ENCODE results near the gene PLEKHA8. TPM values are rescaled to one million over a fixed set of nuclear protein-coding genes. Genes with fewer than 3 reads are reported as not detected.

PLEKHA8 gene
- total RNA-seq, 4 donors from 2014 or later: 6.1 to 24.4 (median 11.5) TPM

- Histone ChIP-seq H3K4me3 (no peak overlapping the region), H3K9me3 (no peaks in the 10 kb centered on the region), H3K27ac (no peak overlapping the region), H3K4me1 (peaks cover 0 to 4% of the 10 kb centered on the region in 2 donors), H3K27me3 (no peaks in the 10 kb centered on the region), H3K36me3 (no peaks in the 10 kb centered on the region)
- intact Hi-C loops (cut with DNase I; ENCODE audit: low total_unique reads): no loop called here
- no peak for DNase-seq
- TF ChIP-seq POLR2A (IDR thresholded peaks at IDR 0.05): no peak
- no peak for TF ChIP-seq CTCF (IDR thresholded peaks at IDR 0.05)
Measured at GRCh38 chr7:30020535-30020934, 7.7 kb upstream of the PLEKHA8 start.

GRCh38 chr7:30022991-30023390 lies 5.2 kb upstream of the PLEKHA8 start:
- DNase-seq: no peak
- H3K4me1 ChIP-seq: peaks cover 0 to 4% of the 10 kb centered on the region in 2 donors
- intact Hi-C loops (cut with DNase I; ENCODE audit: low total_unique reads): no loop called here

GRCh38 chr7:30023524-30023923 lies 4.7 kb upstream of the PLEKHA8 start:
- no peak overlapping the region for H3K27ac ChIP-seq
- no peak for TF ChIP-seq POLR2A (IDR thresholded peaks at IDR 0.05)
- TF ChIP-seq CTCF (IDR thresholded peaks at IDR 0.05): no peak
- intact Hi-C loops (cut with DNase I; ENCODE audit: low total_unique reads): no loop called here

More at GRCh38 chr7:30022991-30023390, 5.2 kb upstream of the PLEKHA8 start:
- Histone ChIP-seq H3K27ac (no peak overlapping the region), H3K36me3 (no peaks in the 10 kb centered on the region), H3K27me3 (no peaks in the 10 kb centered on the region), H3K9me3 (no peaks in the 10 kb centered on the region), H3K4me3 (no peak overlapping the region)
- TF ChIP-seq CTCF (IDR thresholded peaks at IDR 0.05): no peak
- TF ChIP-seq POLR2A (IDR thresholded peaks at IDR 0.05): no peak

GRCh38 chr7:30026229-30027064 lies 1.8 kb upstream of the PLEKHA8 start, which contains the start of gene FKBP14:
TSS of gene FKBP14 (minus strand) at chr7:30026702. CDS start at chr7:30026508, 194 bp downstream.
- H3K9me3 ChIP-seq: no peaks in the 10 kb centered on the region
- H3K27ac ChIP-seq: peak within 1 kb of the TSS; percentile 82 to 89
- intact Hi-C loops (cut with DNase I; ENCODE audit: low total_unique reads): no loop called here
- TF ChIP-seq POLR2A (IDR thresholded peaks at IDR 0.05) (no peak), CTCF (IDR thresholded peaks at IDR 0.05) (no peak)
- H3K4me1 ChIP-seq: no peaks in the 10 kb centered on the region
- H3K27me3 ChIP-seq: no peaks in the 10 kb centered on the region
- peak within 1 kb of the TSS; percentile 69 to 75 for H3K4me3 ChIP-seq
- no peaks in the 10 kb centered on the region for H3K36me3 ChIP-seq
- peak; percentile 97 to 98 for DNase-seq

More at GRCh38 chr7:30023524-30023923, 4.7 kb upstream of the PLEKHA8 start:
- peaks cover 0 to 4% of the 10 kb centered on the region in 2 donors for H3K4me1 ChIP-seq
- H3K27me3 ChIP-seq: no peaks in the 10 kb centered on the region
- no peak overlapping the region for H3K4me3 ChIP-seq
- H3K36me3 ChIP-seq: no peaks in the 10 kb centered on the region
- no peak for DNase-seq
- no peaks in the 10 kb centered on the region for H3K9me3 ChIP-seq

GRCh38 chr7:30027065-30027456 lies 1.2 kb upstream of the PLEKHA8 start:
- H3K36me3 ChIP-seq: no peaks in the 10 kb centered on the region
- H3K27ac ChIP-seq: peak overlapping the region; percentile 82 to 89
- no peaks in the 10 kb centered on the region for H3K27me3 ChIP-seq
- intact Hi-C loops (cut with DNase I; ENCODE audit: low total_unique reads): no loop called here
- peak overlapping the region; percentile 69 to 75 for H3K4me3 ChIP-seq
- H3K4me1 ChIP-seq: no peaks in the 10 kb centered on the region
- no peak for DNase-seq
- TF ChIP-seq CTCF (IDR thresholded peaks at IDR 0.05) (no peak), POLR2A (IDR thresholded peaks at IDR 0.05) (no peak)
- H3K9me3 ChIP-seq: no peaks in the 10 kb centered on the region
